ENCODE results near the gene APH1A.
"Not testable (repeated sequence)": the region's sequence is repeated elsewhere in the genome, so short reads cannot be mapped to it uniquely, and the experiment has no call there.

APH1A gene

GRCh38 chr1:150224983-150225382, 43.8 kb downstream of the APH1A start:
- Histone ChIP-seq H3K9ac (ENCODE audit: low read length) (no peak overlapping the region), H3K27me3 (ENCODE audit: control insufficient read depth, insufficient read depth, low read length) (no peaks in the 10 kb centered on the region), H3K4me1 (ENCODE audit: control insufficient read depth, insufficient read depth, low read length) (no peaks in the 10 kb centered on the region), H3K4me3 (ENCODE audit: low read length) (no peak overlapping the region), H3K9me3 (ENCODE audit: control insufficient read depth, low read length) (no peaks in the 10 kb centered on the region), H3K36me3 (ENCODE audit: control insufficient read depth, insufficient read depth, low read length) (no peaks in the 10 kb centered on the region)

GRCh38 chr1:150221552-150221951, 47.3 kb downstream of the APH1A start:
- H3K9ac ChIP-seq (ENCODE audit: low read length), result no peak overlapping the region
- no peaks in the 10 kb centered on the region for H3K4me1 ChIP-seq (ENCODE audit: control insufficient read depth, insufficient read depth, low read length)
- no peaks in the 10 kb centered on the region for H3K9me3 ChIP-seq (ENCODE audit: control insufficient read depth, low read length)
- H3K27me3 ChIP-seq (ENCODE audit: control insufficient read depth, insufficient read depth, low read length), result no peaks in the 10 kb centered on the region
- no peak overlapping the region for H3K4me3 ChIP-seq (ENCODE audit: low read length)
- H3K36me3 ChIP-seq (ENCODE audit: control insufficient read depth, insufficient read depth, low read length), result no peaks in the 10 kb centered on the region

- not testable (repeated sequence) for H3K9ac ChIP-seq (ENCODE audit: low read length); H3K4me1 ChIP-seq (ENCODE audit: control insufficient read depth, insufficient read depth, low read length); H3K27me3 ChIP-seq (ENCODE audit: control insufficient read depth, insufficient read depth, low read length); H3K36me3 ChIP-seq (ENCODE audit: control insufficient read depth, insufficient read depth, low read length); H3K9me3 ChIP-seq (ENCODE audit: control insufficient read depth, low read length); H3K4me3 ChIP-seq (ENCODE audit: low read length)
Measured at GRCh38 chr1:150215855-150216254, 53.0 kb downstream of the APH1A start.
